Stimulated activated memory B cell treated with anti-CD40 and anti-IgM and Interleukin-4, amounts not matched to agents 10 μg/mL and 1 μg/mL and 100 μg/mL, for 72 hours (primary cell): Measurements from ENCODE around the gene SMC6.

Experiments
- ATAC-seq: fragments of 150-1000 bp; cut with Tn5 transposase; 2 replicates; pipeline ENCODE4 v1.10.0; 2021
- H3K27ac Mint-ChIP-seq: one replicate; pipeline ENCODE4 v1.8.0; 2022; ENCODE audit warnings: mild to moderate bottlenecking, mixed read lengths
- H3K27me3 Mint-ChIP-seq: one replicate; pipeline ENCODE4 v1.8.0; 2022; ENCODE audit warnings: mixed read lengths
- H3K36me3 Mint-ChIP-seq: one replicate; pipeline ENCODE4 v1.8.0; 2022; ENCODE audit warnings: mixed read lengths
- H3K4me1 Mint-ChIP-seq: one replicate; pipeline ENCODE4 v1.8.0; 2022; ENCODE audit warnings: mixed read lengths
- H3K4me3 Mint-ChIP-seq: one replicate; pipeline ENCODE4 v1.8.0; 2022; ENCODE audit warnings: mild to moderate bottlenecking, moderate library complexity, mixed read lengths
- H3K9me3 Mint-ChIP-seq: one replicate; pipeline ENCODE4 v1.8.0; 2022; ENCODE audit warnings: mixed read lengths

Gene SMC6, protein sequence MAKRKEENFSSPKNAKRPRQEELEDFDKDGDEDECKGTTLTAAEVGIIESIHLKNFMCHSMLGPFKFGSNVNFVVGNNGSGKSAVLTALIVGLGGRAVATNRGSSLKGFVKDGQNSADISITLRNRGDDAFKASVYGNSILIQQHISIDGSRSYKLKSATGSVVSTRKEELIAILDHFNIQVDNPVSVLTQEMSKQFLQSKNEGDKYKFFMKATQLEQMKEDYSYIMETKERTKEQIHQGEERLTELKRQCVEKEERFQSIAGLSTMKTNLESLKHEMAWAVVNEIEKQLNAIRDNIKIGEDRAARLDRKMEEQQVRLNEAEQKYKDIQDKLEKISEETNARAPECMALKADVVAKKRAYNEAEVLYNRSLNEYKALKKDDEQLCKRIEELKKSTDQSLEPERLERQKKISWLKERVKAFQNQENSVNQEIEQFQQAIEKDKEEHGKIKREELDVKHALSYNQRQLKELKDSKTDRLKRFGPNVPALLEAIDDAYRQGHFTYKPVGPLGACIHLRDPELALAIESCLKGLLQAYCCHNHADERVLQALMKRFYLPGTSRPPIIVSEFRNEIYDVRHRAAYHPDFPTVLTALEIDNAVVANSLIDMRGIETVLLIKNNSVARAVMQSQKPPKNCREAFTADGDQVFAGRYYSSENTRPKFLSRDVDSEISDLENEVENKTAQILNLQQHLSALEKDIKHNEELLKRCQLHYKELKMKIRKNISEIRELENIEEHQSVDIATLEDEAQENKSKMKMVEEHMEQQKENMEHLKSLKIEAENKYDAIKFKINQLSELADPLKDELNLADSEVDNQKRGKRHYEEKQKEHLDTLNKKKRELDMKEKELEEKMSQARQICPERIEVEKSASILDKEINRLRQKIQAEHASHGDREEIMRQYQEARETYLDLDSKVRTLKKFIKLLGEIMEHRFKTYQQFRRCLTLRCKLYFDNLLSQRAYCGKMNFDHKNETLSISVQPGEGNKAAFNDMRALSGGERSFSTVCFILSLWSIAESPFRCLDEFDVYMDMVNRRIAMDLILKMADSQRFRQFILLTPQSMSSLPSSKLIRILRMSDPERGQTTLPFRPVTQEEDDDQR

GRCh38 chr2:17753803-17754663 lies at the start of gene SMC6, which contains the start of gene GEN1:
Gene SMC6, minus strand, starts transcription at chr2:17753810. Its CDS starts 7,864 bp downstream, at chr2:17745946.
Gene GEN1, plus strand, starts transcription at chr2:17754138. Its CDS starts 5,806 bp downstream, at chr2:17759944.
- H3K4me3 Mint-ChIP-seq, result peak within 1 kb of the TSS; percentile 99
- H3K9me3 Mint-ChIP-seq, result no peaks in the 10 kb centered on the region
- peaks cover 54% of the 10 kb centered on the region for H3K4me1 Mint-ChIP-seq
- H3K27ac Mint-ChIP-seq, result peak within 1 kb of the TSS; percentile 98
- peak; percentile 94 for ATAC-seq
- H3K27me3 Mint-ChIP-seq, result no peaks in the 10 kb centered on the region
- no peaks in the 10 kb centered on the region for H3K36me3 Mint-ChIP-seq

DNA sequence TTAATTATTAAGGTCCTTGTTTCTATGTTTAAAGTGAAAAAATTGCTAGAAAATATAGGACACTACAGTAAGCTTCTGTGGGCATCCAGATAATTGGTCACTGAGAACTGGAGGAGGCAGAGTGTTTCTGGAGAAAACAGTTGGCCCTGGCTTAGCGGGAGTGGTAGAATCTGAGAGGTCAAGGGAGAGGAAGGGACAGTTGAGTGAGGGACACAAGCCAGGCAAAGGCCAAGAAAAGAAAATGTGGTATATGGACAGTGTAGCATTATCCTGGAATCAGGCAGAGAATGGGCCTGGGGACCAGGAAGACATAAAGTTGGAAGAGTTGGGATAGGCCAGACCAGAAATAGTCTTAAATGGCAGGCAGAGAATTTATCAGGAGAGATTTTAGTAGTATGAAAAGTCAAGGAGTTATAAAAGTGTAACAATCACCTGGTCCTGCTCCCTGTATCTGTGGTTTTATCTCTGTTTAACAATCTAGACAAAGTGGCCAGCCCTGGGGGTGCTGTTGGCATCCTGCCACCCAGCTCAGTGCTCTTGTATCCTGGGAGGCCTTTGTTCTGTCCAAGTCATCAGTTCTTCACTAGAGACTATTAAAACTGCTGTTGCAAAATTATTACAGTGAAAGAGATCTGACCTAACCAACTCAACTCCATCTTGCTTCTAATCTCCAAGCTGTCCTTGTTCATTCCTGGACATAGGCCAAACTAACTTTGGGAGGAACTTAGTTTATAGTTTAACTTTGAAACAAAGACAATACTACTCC lies 47.3 kb upstream of the SMC6 start:
- Mint-ChIP-seq H3K36me3 (no peaks in the 10 kb centered on the region), H3K9me3 (no peaks in the 10 kb centered on the region), H3K27me3 (no peaks in the 10 kb centered on the region), H3K27ac (peak overlapping the region; percentile 51), H3K4me3 (no peak overlapping the region), H3K4me1 (peaks cover 53% of the 10 kb centered on the region)
- ATAC-seq, result no peak

DNA sequence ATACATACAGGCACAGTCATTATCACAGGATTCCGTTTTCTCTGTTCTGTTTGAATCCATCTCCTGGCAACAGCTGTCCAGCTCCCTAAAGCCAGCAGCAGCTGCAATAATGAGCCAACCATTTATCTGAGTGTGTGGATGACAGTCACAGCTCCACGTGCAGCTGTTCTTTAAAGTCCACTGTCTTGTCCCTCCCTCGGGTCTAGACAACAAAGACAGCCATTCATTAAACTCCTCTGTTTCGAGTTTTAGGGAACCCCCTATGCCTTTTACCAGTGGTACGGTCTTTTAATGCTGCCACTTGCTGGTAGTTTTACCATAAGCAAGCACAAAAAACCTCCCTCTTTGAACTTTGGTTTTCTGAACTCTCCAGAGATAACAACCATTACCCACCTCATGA lies 46.6 kb upstream of the SMC6 start:
- Mint-ChIP-seq H3K4me3 (no peak overlapping the region), H3K27me3 (no peaks in the 10 kb centered on the region), H3K36me3 (no peaks in the 10 kb centered on the region), H3K27ac (peak overlapping the region; percentile 51), H3K4me1 (peaks cover 47% of the 10 kb centered on the region), H3K9me3 (no peaks in the 10 kb centered on the region)
- ATAC-seq, result no peak

DNA sequence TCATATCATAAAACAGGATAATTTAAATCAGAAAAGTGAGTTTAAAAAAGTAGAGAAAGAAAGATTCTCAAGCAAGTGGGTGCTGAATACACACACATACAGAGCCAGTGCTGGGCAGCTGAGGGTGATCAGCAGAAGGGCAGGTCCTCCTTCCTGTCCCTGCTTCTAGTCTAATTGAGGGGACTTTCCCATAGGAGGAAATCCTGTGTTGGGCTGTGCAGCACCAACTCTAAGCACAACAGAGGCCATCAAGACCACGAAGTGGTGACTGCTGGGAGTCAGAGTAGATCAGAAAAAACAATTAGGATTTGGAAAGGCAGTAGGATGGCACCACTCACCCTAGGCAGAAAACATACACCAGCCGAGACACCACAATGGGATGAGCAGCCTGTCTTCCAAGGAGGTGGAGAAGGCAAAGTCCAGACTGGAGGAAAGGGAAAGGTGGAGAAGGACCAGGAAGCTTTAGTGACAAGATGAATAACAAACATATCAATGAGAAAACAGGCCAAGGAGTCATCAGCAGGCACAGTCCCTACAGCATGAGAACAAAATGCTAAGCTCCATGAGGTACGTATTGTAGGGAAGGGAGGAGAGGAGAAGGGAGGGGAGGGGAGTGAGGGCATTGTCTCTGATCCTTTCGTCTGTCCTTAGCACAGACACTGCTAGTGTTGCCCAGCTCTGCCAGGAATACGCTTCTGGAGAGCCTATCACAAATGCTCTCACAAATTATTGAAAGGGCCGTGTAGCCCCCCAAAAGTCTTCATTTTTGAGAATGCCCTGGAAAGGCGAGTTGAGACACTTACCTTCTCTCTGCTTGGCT lies 45.9 kb upstream of the SMC6 start:
- no peaks in the 10 kb centered on the region for H3K27me3 Mint-ChIP-seq
- peak overlapping the region; percentile 51 for H3K27ac Mint-ChIP-seq
- no peaks in the 10 kb centered on the region for H3K36me3 Mint-ChIP-seq
- H3K4me3 Mint-ChIP-seq, result peak overlapping the region; percentile 4
- no peak for ATAC-seq
- no peaks in the 10 kb centered on the region for H3K9me3 Mint-ChIP-seq
- peaks cover 39% of the 10 kb centered on the region for H3K4me1 Mint-ChIP-seq

DNA sequence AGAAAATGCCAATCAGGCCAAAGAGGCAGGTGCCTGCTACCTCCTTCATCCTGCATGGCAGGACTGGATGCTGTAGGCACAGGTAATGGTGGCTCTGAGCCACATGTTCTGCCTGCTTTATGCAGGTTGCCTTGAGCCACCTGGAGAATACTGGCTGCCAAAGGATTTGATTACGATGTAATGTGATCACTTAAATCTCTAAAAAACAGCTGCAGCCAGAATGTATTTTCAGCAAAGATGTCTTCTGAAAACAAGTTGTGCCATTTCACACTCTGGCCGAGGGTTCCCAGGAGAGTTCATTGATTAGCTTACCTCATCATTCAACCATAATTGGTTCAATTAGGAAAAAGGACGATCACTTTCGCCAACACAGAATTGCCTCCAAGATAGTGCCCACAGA lies 44.7 kb upstream of the SMC6 start:
- no peaks in the 10 kb centered on the region for H3K36me3 Mint-ChIP-seq
- H3K27me3 Mint-ChIP-seq, result no peaks in the 10 kb centered on the region
- no peaks in the 10 kb centered on the region for H3K9me3 Mint-ChIP-seq
- H3K27ac Mint-ChIP-seq, result no peak overlapping the region
- no peak for ATAC-seq
- H3K4me1 Mint-ChIP-seq, result peaks cover 32% of the 10 kb centered on the region
- H3K4me3 Mint-ChIP-seq, result no peak overlapping the region

- peaks cover 29% of the 10 kb centered on the region for H3K4me1 Mint-ChIP-seq
- H3K36me3 Mint-ChIP-seq, result no peaks in the 10 kb centered on the region
- H3K9me3 Mint-ChIP-seq, result no peaks in the 10 kb centered on the region
- H3K27me3 Mint-ChIP-seq, result no peaks in the 10 kb centered on the region
- no peak for ATAC-seq
- no peak overlapping the region for H3K4me3 Mint-ChIP-seq
- no peak overlapping the region for H3K27ac Mint-ChIP-seq
These were observed 41.7 kb upstream of the SMC6 start for GRCh38 chr2:17795309-17795708.

GRCh38 chr2:17793803-17794354 lies 40.3 kb upstream of the SMC6 start:
- Mint-ChIP-seq H3K9me3 (no peaks in the 10 kb centered on the region), H3K27me3 (no peaks in the 10 kb centered on the region), H3K27ac (no peak overlapping the region), H3K4me1 (peaks cover 18% of the 10 kb centered on the region), H3K36me3 (no peaks in the 10 kb centered on the region), H3K4me3 (no peak overlapping the region)
- ATAC-seq, result no peak

GRCh38 chr2:17793296-17793695 lies 39.7 kb upstream of the SMC6 start:
- Mint-ChIP-seq H3K4me3 (no peak overlapping the region), H3K9me3 (no peaks in the 10 kb centered on the region), H3K27ac (no peak overlapping the region), H3K36me3 (no peaks in the 10 kb centered on the region), H3K4me1 (peaks cover 18% of the 10 kb centered on the region), H3K27me3 (no peaks in the 10 kb centered on the region)
- no peak for ATAC-seq

- Mint-ChIP-seq H3K27me3 (no peaks in the 10 kb centered on the region), H3K9me3 (no peaks in the 10 kb centered on the region), H3K36me3 (no peaks in the 10 kb centered on the region), H3K4me3 (no peak overlapping the region), H3K4me1 (peaks cover 18% of the 10 kb centered on the region), H3K27ac (no peak overlapping the region)
- no peak for ATAC-seq
These were observed 38.9 kb upstream of the SMC6 start for GRCh38 chr2:17792515-17792914.

DNA sequence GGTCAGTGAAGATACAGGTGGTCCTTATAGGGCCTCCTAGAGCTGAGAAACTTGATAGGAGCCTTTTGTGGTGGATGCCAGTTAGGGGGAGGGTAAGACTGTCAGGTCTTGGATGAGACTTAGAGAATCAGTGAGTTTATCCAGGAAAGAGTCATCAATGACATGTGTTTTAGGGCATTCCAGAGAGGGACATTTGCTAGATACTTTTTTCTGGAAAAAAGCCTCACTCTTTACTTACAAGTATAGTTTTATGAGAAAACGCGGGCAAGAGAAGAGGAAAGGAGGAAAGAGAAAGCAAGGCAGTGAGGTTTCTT lies 38.2 kb upstream of the SMC6 start:
- Mint-ChIP-seq H3K27ac (no peak overlapping the region), H3K36me3 (no peaks in the 10 kb centered on the region), H3K27me3 (no peaks in the 10 kb centered on the region), H3K4me1 (peaks cover 18% of the 10 kb centered on the region), H3K4me3 (no peak overlapping the region), H3K9me3 (no peaks in the 10 kb centered on the region)
- ATAC-seq, result no peak

GRCh38 chr2:17791121-17791816 lies 37.7 kb upstream of the SMC6 start:
- Mint-ChIP-seq H3K4me3 (no peak overlapping the region), H3K27ac (peak overlapping the region; percentile 11), H3K27me3 (no peaks in the 10 kb centered on the region), H3K9me3 (no peaks in the 10 kb centered on the region), H3K4me1 (peaks cover 18% of the 10 kb centered on the region), H3K36me3 (no peaks in the 10 kb centered on the region)
- ATAC-seq, result no peak

DNA sequence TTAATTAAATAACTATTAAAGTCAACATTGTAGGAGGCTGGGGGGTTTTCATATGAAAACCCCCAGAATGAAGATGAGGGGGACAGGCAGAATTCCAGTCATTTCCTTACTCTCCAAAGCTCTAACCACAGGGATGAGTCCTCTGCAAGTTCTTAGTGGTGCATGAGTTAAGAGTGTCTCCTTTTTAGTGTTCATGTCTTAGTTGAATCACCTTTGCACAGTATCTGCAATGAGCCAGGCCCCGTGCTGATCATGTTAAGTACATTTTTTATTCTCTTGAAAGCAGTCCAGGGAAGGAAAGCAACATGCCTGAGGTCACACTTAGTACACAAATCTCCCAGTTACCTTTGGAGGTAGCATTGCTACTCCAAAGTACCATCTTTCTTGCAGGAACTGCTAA lies 36.9 kb upstream of the SMC6 start:
- ATAC-seq, result no peak
- H3K4me3 Mint-ChIP-seq, result no peak overlapping the region
- H3K4me1 Mint-ChIP-seq, result peaks cover 18% of the 10 kb centered on the region
- no peaks in the 10 kb centered on the region for H3K9me3 Mint-ChIP-seq
- no peaks in the 10 kb centered on the region for H3K27me3 Mint-ChIP-seq
- peak overlapping the region; percentile 11 for H3K27ac Mint-ChIP-seq
- H3K36me3 Mint-ChIP-seq, result no peaks in the 10 kb centered on the region

- Mint-ChIP-seq H3K4me1 (peaks cover 18% of the 10 kb centered on the region), H3K27me3 (no peaks in the 10 kb centered on the region), H3K36me3 (peaks cover 4% of the 10 kb centered on the region), H3K9me3 (no peaks in the 10 kb centered on the region), H3K27ac (no peak overlapping the region), H3K4me3 (no peak overlapping the region)
- no peak for ATAC-seq
These were observed 35.2 kb upstream of the SMC6 start for GRCh38 chr2:17788773-17789172.
